Activated CD4-positive, alpha-beta T cell treated with anti-CD3 and anti-CD28 coated beads, Interleukin-2, amount 50 U/mL, for 48 hours (primary cell): ENCODE data around the gene CRTC1.

Source experiments
- DNase-seq, 2 experiments: peaks; one replicate each; pipeline ENCODE4 v3.0.0-alpha.2; 2020

Gene CRTC1

GRCh38 chr19:18788529-18789421, 105.3 kb downstream of the CRTC1 start:
- DNase-seq = no peak

- DNase-seq = no peak
Measured at GRCh38 chr19:18789422-18789869, 106.0 kb downstream of the CRTC1 start.

DNA sequence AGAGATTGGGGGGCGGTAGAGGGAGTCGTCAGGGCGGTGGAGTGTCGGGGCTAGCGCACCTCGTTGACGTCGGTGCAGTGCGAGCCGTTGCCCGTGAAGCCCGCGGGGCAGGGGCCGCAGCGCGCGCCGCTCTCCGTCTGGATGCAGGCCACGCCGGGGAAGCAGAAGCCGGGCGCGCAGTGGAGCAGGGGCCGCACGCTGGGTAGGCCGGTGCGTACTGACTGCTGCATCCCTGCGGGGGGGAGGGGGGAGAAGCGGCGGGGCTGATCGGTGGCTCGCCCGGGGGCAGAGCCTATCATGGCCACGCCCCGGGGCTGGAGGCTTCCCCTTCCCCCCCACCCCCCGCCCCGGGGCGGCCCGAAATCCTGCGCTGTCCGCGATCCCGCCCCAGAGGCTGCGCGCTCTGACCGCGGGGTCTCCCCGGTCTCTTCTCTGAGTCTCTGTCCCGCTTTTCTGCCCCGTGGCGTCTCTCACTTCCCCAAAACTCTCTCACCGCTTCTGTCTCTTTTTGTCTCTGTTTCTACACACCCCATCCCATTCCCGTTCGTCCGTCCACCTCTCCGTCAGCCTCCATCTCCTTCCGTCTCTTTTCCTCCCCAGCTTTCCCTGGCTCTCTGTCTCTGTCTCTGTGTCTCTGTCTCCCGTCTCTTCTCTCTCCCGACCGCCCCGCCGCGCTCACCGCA, 106.5 kb downstream of the CRTC1 start:
- peak in 1 of 2 experiments; percentile 35 for DNase-seq

DNA sequence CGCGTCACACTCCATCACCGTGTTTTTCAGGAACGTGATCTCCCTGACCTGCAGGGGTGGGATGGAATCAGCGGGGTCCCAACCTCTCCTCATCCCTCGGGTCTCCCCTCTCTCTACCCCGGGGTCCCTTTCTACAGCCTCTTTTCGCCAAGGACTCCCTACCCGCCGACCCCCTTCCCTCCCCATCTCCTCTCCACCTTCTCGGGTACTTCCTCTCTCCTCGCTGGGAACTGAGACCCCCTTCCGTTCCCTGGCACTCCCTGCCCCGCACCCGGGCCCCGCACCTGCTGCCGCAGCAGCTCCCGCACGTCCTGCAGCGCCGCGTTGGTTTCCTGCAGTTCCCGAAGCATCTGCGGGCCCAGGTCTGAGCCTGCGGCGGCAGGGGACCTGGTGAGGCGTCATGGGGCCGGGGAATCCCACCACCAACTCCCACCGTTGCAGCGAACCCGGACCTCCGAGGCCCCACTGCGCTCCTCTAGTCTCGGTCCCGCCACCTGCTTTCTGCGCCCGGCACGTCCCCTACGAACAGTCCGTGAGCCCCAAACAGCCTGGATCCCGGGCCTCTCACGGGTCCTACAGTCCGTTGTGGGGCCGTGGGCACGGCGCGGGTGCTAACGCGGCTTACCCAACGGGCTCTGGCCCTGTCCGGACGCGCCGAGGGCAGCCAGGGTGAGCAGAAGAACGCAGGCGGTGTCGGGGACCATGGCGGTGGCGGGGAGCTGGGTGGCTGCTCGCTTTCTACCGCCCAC, 107.3 kb downstream of the CRTC1 start, which contains the start of gene COMP:
Gene COMP, minus strand, starts transcription at position 740 of the 749 bp plus-strand sequence. Its CDS starts 36 bp downstream, at position 704.
- DNase-seq = no peak

DNA sequence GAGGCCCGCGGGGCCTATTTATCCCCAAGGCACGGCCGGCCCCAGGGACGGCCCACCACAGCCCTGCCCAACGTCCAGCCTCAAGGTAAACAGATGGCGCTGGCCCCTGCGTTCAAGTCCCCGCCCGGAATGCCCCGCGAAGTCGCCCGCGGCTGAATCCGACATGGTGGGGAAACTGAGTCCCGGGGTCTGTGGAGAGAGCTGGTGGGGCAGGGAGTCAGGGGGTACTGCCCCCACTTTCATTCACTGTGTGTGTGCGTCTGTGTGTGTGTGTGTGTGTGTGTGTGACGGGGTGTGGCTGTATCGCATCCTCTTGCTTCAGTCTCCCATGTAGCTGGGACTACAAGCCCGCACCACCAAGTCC, 107.8 kb downstream of the CRTC1 start:
- no peak for DNase-seq

DNA sequence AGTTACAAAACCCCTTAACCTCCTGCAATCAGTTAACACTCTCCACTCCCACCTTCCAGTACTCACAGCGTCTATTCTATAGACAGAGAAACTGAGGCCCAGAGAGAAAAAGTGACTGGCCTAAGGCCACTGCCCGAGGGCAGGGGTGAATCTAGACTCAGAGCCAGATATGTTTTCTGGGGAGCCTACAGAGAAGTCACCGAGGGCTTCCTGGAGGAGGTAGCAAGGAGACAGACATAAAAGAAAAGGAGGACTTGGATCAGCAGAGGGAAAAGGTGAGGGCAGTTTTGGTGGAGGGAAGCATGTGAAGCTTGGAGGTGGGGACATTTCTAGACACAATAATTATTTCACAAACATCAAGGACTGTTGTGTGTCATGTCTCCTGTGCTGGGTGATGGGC, 109.2 kb downstream of the CRTC1 start:
- DNase-seq = no peak

GRCh38 chr19:18793144-18794028, 109.9 kb downstream of the CRTC1 start:
- DNase-seq = no peak

- no peak for DNase-seq
Measured at GRCh38 chr19:18794029-18794313, 110.5 kb downstream of the CRTC1 start.

- no peak for DNase-seq
Measured at GRCh38 chr19:18794692-18795091, 111.2 kb downstream of the CRTC1 start.

- no peak for DNase-seq
Measured at GRCh38 chr19:18795540-18795939, 112.1 kb downstream of the CRTC1 start.

GRCh38 chr19:18796239-18796638, 112.8 kb downstream of the CRTC1 start:
- DNase-seq = no peak

GRCh38 chr19:18798384-18799352, 115.2 kb downstream of the CRTC1 start:
- DNase-seq = no peak

- DNase-seq = no peak
Measured at GRCh38 chr19:18799389-18799970, 116.0 kb downstream of the CRTC1 start.

GRCh38 chr19:18800079-18800478, 116.6 kb downstream of the CRTC1 start:
- DNase-seq = no peak

GRCh38 chr19:18800636-18801035, 117.2 kb downstream of the CRTC1 start:
- no peak for DNase-seq

- no peak for DNase-seq
Measured at GRCh38 chr19:18802354-18802753, 118.9 kb downstream of the CRTC1 start.

GRCh38 chr19:18803550-18804138, 120.2 kb downstream of the CRTC1 start:
- DNase-seq = no peak

- DNase-seq = no peak
Measured at GRCh38 chr19:18804139-18804601, 120.7 kb downstream of the CRTC1 start.

DNA sequence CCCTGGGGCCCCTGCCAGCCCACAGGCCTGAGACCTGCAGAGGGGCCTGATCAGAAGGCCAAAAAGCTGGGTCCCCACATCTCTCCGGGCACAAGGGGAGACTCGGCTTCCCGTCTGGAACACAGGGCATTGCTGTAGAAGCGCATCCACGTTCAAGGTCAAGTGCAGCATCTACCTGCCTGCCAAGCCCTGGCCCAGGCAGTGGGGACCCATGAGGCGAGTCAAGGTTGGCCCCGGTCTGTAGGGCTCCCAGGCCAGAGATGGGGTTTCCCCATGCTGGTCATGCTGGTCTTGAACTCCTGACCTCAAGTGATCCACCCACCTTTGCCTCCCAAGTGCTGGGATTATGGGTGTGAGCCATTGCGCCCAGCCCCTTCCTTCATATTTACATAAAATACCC, 121.2 kb downstream of the CRTC1 start:
- DNase-seq = no peak

GRCh38 chr19:18807861-18808331, 124.4 kb downstream of the CRTC1 start:
- no peak for DNase-seq
